ENCODE data around the gene XPA. TPM values are rescaled to one million over a fixed set of nuclear protein-coding genes. Genes with fewer than 3 reads are reported as not detected.

The XPA gene
- total RNA-seq, 1 donor = 11.1 TPM

GRCh38 chr9:97737429-97737828 is 40.3 kb upstream of the XPA start:
- TF ChIP-seq CTCF (IDR thresholded peaks at IDR 0.05; ENCODE audit: insufficient read depth, low read length) = no peak
- DNase-seq (ENCODE audit: low read depth) = no peak
- no peak overlapping the region for H3K4me3 ChIP-seq (ENCODE audit: low read depth, low read length)

GRCh38 chr9:97735070-97735600 is 38.0 kb upstream of the XPA start:
- DNase-seq (ENCODE audit: low read depth) = no peak
- no peak for TF ChIP-seq CTCF (IDR thresholded peaks at IDR 0.05; ENCODE audit: insufficient read depth, low read length)
- no peak overlapping the region for H3K4me3 ChIP-seq (ENCODE audit: low read depth, low read length)

- no peak for TF ChIP-seq CTCF (IDR thresholded peaks at IDR 0.05; ENCODE audit: insufficient read depth, low read length)
- no peak for DNase-seq (ENCODE audit: low read depth)
- no peak overlapping the region for H3K4me3 ChIP-seq (ENCODE audit: low read depth, low read length)
These were observed 29.6 kb upstream of the XPA start for GRCh38 chr9:97726716-97727115.

- DNase-seq (ENCODE audit: low read depth) = no peak
- TF ChIP-seq CTCF (IDR thresholded peaks at IDR 0.05; ENCODE audit: insufficient read depth, low read length) = no peak
- no peak overlapping the region for H3K4me3 ChIP-seq (ENCODE audit: low read depth, low read length)
These were observed 26.7 kb upstream of the XPA start for GRCh38 chr9:97723819-97724218.

GRCh38 chr9:97722331-97722730 is 25.2 kb upstream of the XPA start:
- no peak for TF ChIP-seq CTCF (IDR thresholded peaks at IDR 0.05; ENCODE audit: insufficient read depth, low read length)
- DNase-seq (ENCODE audit: low read depth) = no peak
- H3K4me3 ChIP-seq (ENCODE audit: low read depth, low read length) = no peak overlapping the region

GRCh38 chr9:97721396-97721795 is 24.3 kb upstream of the XPA start:
- no peak for DNase-seq (ENCODE audit: low read depth)
- no peak for TF ChIP-seq CTCF (IDR thresholded peaks at IDR 0.05; ENCODE audit: insufficient read depth, low read length)
- no peak overlapping the region for H3K4me3 ChIP-seq (ENCODE audit: low read depth, low read length)

- no peak overlapping the region for H3K4me3 ChIP-seq (ENCODE audit: low read depth, low read length)
- TF ChIP-seq CTCF (IDR thresholded peaks at IDR 0.05; ENCODE audit: insufficient read depth, low read length) = no peak
- no peak for DNase-seq (ENCODE audit: low read depth)
These were observed 20.7 kb upstream of the XPA start for GRCh38 chr9:97717866-97718265.
